Adrenal gland (tissue), 5 donors: ENCODE measurements around the gene ANKRD45.

Experiments
- POLR2A ChIP-seq, 2 donors: fragments of 450-650 bp; IDR thresholded peaks; one replicate each; pipeline ENCODE4 v1.6.1; 2017; ENCODE audit warnings: antibody characterized with exemption in 2 of 2, mild to moderate bottlenecking in 2 of 2, moderate library complexity in 1 of 2
- TF ChIP-seq, protein P1 (sequence below), 6 experiments: fragments of 450-650 bp in 4 of 6; fragments of 200-600 bp in 2 of 6; sonication (generic) in 1 of 6; IDR thresholded peaks; 1 replicate in 5 of 6; 2 replicates in 1 of 6; pipeline versions ENCODE4 v1.5.1 to v1.8.0; 2016 to 2021; ENCODE audit warnings: antibody characterized with exemption in 6 of 6, mild to moderate bottlenecking in 2 of 6, moderate library complexity in 1 of 6
- donor health status: DM: no; HTN: no; CAD: no.

DNA sequence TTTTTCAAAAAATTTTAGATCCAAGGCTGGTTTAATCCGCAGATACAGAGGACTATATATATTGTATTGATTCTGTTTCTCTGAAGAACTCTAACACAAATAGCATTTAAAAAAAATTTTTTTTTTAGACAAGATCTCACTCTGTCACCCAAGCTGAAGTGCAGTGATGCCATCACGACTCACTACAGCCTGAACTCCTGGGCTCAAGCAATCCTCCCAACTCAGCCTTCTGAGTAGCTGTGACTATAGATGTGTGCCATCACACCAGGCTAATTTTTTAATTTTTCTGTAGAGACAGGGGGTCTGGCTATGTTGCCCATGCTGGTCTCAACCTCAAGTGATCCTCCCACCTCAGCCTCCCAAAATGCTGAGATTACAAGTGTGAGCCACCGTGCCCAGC is 3.0 kb downstream of the ANKRD45 start:
- TF ChIP-seq, protein P1, sequence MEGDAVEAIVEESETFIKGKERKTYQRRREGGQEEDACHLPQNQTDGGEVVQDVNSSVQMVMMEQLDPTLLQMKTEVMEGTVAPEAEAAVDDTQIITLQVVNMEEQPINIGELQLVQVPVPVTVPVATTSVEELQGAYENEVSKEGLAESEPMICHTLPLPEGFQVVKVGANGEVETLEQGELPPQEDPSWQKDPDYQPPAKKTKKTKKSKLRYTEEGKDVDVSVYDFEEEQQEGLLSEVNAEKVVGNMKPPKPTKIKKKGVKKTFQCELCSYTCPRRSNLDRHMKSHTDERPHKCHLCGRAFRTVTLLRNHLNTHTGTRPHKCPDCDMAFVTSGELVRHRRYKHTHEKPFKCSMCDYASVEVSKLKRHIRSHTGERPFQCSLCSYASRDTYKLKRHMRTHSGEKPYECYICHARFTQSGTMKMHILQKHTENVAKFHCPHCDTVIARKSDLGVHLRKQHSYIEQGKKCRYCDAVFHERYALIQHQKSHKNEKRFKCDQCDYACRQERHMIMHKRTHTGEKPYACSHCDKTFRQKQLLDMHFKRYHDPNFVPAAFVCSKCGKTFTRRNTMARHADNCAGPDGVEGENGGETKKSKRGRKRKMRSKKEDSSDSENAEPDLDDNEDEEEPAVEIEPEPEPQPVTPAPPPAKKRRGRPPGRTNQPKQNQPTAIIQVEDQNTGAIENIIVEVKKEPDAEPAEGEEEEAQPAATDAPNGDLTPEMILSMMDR (IDR thresholded peaks at IDR 0.05), result no peak
- no peak for TF ChIP-seq POLR2A (IDR thresholded peaks at IDR 0.05)
